Activated CD4-positive, alpha-beta T cell treated with anti-CD3 and anti-CD28 coated beads, Interleukin-2, amount 50 U/mL, for 16 hours (primary cell): ENCODE data around the gene ZNG1C.
"Not testable (repeated sequence)": the region's sequence is repeated elsewhere in the genome, so short reads cannot be mapped to it uniquely, and the experiment has no call there.

Experiments
- DNase-seq: peaks from one replicate; pipeline ENCODE4 v3.0.0-alpha.2; 2020

Gene ZNG1C

DNA sequence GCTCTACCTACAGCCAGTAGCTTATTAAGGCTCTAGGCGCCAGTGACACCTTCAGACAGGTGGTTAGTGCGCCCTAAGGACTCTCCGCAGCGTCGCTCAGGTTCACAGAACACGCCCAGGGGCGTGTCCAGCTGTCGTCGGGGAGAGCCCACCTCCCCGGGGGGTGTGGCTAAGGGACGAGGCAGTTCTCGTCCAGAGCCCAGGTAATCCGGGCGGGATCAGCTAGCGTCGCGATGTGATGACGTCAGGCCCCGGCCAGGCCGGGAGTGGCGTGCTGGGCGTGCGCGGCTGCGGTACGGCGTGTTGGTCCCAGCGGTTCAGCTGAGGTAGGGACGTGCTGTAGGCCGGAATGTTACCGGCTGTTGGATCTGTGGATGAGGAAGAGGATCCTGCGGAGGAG, at the start of gene ZNG1C:
Gene ZNG1C, plus strand, starts transcription at position 301 of the 400 bp plus-strand sequence. Its CDS starts 49 bp downstream, at position 350.
- not testable (repeated sequence) for DNase-seq

DNA sequence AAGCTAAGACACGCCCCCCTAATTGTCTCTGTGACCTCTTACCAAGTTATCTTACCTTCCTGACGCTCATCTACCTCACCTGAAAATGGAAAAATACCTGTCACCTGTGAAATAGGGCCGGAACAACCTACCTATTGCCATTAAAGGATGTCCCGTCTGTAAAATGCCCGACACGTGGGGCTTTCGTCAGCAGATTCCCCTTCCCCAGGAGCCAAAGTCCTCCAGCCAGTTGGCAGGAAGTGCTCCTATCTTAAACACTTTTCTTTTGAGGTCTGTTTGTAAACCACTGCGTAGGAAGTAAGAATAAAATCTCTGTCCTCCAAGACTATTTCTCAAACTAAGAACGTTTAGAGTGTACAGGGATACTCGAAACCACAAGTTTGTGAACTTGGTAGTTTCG, 654 bp downstream of the ZNG1C start:
- not testable (repeated sequence) for DNase-seq

DNA sequence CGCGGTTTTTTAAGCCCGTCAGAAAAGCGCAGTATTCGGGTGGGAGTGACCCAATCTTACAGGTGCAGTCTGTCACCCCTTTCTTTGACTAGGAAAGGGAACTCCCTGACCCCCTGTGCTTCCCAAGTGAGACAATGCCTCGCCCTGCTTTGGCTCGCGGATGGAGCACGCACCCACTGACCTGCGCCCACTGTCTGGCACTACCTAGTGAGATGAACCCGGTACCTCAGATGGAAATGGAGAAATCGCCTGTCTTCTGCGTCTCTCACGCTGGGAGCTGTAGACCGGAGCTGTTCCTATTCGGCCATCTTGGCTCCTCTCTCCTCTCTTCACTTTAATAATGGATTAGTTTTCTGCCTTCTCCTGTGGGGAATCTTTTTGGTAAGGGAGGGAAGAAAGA, 39.3 kb downstream of the ZNG1C start:
- DNase-seq: not testable (repeated sequence)

DNA sequence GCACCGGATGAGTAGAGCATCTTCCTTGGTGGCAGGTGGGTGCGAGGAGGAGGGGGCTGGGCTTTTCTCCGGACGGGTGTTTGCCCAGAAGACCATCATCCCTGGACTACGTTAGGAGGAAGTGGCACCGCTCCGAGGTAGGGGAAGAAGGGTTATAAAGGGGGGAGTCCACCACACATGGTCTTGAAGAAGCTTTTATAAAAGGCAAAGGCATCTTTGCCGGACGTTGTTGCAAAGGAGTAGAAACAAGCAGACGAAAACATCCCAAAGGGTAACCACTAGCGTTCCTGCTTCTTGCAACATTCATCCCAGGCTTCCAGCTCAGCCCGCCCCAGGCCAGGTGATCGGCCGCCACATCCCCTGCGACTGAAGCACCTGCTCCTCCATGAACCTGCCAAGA, 60.8 kb downstream of the ZNG1C start, which contains the start of gene FOXD4L3:
Gene FOXD4L3, plus strand, starts transcription at position 301 of the 400 bp plus-strand sequence. Its CDS starts 85 bp downstream, at position 386.
- DNase-seq: not testable (repeated sequence)

DNA sequence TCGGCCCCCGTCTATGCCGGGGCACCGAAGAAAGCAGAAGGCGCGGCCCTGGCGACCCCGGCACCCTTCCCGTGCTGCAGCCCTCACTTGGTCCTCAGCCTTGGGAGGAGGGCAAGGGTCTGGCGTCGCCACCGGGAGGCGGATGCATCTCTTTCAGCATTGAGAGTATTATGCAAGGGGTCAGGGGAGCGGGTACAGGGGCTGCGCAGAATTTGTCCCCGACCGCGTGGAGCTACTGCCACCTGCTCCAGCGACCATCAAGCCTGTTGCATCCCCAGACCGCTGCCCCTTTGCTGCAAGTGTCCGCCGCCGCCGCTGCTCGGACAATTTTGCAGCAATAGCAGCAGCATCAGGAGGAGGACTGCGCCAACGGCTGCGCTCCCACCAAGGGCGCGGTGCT, 62.0 kb downstream of the ZNG1C start:
- DNase-seq: not testable (repeated sequence)

DNA sequence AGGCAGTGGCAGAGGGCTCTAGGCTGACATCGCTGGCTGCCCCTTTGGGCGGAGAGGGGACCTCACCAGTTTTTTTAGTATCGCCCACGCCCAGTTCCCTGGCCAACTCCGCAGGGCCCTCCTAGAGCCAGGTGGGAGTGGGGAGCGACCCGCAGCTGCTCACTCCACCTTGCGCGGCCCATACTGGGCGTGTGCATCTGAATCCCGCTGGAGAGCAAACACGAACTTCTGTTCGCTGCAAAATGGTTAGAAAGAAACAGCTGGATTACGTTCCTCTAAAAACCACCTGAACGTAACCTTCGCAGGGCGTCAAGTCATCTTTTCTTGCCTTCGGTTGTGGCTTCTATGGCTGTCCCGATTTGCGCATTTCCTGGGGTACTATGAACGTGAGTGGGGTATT, 62.4 kb downstream of the ZNG1C start:
- not testable (repeated sequence) for DNase-seq

DNA sequence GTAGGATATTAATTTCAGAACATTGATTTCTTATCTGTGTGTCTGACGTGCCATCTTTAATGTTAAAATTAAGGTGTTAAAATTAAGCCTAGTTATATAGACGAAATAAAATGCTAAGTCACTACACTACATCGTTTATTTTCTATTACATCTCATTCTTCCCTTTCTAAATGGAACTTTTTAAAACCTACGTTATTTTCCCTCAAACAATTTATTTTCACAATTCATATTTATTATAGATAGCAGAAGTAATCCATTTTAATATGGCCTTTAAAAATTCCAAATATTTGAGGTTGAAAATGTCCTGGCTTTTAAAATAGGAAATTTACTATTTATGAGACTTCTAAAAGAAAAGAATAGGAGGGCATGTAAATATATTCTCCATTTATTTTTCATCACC, 63.0 kb downstream of the ZNG1C start:
- DNase-seq: not testable (repeated sequence)

DNA sequence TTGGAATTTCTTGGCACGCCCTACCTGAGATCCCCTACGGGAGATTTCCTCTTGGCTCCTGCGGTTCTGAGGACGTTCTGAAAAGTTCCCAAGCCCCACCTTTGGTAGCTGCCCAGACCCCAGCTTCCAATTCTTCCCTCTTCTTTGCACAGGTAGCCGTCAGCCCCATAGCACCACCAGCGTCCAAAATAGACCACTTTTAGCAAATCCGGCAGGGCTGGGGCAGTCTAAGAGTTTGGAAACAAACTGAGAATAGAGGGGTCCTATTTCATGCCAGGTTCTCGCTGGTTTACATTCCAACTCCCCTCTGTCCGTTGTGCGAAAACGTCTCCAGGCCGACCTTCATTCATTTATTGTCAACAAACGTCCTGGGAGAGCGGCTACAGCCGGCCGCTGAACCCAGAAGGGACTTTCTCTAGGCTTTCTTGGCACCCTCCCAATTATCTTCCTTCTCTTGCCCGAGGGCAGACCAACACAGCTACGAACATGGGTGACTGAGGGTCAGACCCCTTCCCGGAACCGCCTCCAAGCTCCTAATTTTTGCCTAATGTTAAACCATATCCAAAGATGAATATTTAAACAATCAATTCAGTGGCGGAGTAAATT, 64.0 kb downstream of the ZNG1C start:
- not testable (repeated sequence) for DNase-seq

DNA sequence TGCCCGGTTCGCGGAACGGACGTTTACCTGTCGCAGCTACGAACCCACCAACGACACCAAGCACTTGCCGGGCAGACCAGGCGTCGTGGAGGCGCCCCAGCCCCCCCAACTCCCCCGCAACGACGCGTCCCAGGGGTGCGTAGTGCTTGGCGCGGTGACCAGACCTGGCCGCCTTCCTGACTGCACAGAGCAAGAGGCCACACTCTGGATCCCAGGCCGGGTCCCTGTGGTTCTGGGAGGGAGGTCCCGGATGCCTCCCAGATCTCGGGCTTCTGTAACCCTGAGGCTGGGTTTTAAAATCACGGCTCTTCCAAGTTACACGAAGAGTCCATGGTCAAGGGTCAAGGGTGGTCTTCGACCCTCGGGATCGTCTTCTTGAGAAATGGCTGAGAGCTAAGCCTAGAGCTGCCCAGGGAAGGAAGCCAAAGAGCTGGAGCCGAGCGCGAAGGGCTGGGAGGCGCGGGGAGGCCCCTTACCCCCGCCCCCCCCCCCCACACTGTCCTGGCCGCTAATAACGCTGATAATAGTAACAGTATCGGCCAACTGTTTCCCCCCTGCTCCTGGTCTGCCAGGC, 64.7 kb downstream of the ZNG1C start:
- not testable (repeated sequence) for DNase-seq

DNA sequence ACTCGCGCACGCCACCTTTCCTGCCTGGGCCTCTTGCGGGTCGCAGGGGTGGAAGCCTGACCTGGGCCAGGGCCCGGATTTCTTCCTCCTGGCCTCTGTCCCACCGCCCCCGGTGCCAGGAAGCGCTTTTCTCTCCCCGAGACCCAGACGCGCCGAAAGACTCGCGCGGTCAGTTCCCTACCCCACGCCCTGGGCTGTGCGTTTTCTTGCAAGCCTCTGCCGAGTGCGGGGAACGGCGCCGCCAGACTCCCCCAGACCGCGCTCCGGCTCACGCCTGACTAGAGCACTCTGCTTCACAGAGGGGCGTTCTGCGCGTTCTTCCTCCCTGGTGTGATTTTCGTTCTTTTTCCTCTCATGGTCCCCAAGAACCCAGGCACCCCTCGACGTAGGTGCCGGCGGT, 65.3 kb downstream of the ZNG1C start:
- not testable (repeated sequence) for DNase-seq

DNA sequence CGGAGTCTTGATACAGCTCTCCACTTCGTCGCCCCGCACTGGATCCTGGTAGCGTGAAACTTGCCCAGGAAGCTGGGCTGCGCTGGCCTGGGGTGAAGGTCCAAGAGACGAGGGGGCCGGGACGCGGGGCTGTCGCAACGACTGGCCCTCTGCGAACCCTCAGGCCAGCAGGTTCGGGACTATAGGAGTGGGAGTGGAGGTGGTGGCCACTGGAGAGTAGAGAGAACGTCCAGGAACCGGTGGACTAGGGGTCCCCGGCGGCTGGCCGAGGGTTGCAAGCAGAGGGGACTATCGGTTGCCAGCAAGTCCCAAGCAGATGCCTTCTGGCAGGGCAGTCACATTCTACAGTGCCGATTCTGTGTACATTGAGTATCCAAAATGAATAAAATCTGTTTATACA, 65.9 kb downstream of the ZNG1C start:
- not testable (repeated sequence) for DNase-seq

DNA sequence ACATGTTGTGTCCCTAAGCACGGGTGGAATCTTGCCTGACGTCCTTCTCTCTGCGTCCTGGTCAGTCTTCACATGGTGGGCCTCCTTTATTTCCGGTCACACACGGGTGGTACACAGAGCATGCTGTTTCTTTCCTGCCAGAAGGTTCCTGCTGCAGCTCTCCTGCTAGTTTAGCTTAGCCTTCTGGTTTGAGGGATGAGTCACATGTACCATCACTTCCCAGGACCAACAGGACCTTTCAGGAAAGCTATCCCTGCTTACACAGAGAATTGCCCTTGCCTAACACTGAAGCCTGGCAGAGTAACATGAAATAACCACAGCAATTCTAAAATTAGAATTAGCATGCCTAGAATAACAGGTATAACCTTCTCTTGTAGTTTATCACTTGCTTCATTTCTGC, 69.4 kb downstream of the ZNG1C start:
- DNase-seq: not testable (repeated sequence)

DNA sequence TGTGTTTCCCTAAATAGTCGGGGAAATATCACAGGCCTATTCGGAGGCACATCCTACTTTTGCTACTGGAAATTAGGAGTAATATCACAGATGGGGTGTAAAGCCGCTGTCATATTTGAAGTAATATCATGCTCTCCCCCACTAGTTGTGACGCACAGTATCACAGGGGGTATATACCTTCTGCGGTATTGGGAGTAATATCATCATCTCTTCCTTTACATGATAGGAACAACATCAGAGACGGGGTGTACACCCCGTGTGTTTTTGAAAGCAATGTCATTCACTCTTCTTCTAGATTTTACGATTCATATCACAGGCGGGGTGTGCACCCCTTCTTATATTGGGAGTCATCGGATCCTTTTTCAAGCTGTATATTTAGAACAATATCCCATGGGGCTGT, 76.4 kb downstream of the ZNG1C start:
- DNase-seq: not testable (repeated sequence)

DNA sequence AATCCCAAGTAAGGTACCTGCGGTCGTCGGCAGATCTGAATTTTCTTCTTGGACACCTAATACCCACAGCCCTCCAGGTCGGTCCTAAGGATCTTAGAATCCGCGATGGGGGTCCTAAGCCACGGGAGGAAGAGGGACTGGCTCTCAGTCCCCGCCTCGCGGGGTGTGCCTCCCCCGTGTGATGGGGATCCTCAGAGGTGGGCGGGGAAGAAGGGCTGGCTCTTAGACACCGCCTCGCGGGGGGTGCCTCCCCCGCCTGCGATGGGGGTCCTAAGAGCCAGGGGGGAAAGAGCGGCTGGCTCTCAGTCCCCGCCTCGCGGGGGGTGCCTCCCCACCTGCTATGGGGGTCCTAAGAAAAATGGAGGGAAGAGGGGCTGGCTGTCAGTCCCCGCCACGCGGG, 82.0 kb downstream of the ZNG1C start:
- DNase-seq: not testable (repeated sequence)

DNA sequence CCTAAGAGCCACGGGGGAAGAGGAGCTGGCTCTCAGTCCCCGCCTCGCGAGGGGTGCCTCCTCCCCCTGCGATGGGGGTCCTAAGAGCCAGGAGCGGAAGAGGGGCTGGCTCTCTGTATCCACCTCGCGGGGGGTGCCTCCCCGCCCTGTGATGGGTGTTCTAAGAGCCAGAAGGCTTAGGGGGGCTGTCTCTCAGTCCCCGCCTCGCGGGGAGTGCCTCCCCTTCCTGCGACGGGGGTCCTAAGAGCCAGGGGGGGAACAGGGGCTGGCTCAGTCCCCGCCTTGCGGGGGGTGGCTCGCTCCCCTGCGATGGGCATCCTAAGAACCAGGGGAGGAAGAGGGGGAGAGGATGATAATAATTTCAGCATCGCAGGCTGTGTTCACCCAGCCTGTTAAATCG, 82.7 kb downstream of the ZNG1C start:
- DNase-seq: not testable (repeated sequence)

DNA sequence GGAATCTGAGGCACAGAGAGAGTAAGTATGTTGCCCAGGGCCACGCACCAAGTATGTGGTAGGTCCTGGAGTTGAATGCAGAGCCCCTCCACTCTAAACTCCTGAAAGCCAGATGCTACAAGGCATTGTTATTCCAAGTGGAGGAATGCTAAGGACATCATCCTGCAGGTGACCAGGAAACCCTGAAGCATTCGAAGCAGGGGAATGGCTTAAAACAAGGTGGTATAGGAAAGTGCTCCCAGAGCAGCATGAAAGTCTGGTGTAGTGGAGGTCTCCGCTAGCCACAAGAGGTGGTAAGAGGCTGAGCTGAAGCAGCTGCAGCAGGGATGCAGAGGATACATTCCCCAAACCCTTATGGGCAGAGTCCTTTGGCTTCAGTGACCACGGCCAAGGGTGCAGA, 87.3 kb downstream of the ZNG1C start:
- DNase-seq: not testable (repeated sequence)

DNA sequence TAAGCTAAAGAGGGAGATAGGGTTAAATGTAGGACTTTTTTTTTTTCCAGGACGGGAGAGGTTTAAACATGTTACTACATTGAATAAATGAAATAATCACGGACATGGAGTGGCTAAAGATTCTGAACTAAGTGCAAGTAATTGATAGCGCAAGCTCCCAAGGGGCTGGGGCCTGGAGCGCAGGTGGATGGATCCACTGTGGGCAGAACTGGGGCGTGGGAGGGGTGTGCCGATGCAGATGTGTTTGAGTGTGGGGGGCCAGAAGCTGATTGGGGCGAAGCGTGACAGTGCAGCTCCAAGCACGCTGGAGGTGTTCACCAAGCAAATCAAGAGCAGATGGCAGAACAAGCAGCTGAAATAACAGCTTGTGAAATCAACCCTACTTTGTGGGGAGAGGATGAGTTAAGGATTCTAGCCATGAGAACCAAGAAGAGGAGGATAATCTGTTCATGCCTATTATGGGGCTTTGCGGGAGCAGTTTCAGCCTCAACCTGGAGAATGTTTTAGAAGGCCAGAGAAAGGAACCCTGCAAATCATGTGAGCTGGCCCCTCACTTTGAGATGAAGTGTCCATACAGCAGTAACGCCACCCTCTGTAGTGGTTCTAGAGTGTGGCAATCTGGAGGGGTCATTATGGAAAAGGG, 88.9 kb downstream of the ZNG1C start:
- DNase-seq: not testable (repeated sequence)

DNA sequence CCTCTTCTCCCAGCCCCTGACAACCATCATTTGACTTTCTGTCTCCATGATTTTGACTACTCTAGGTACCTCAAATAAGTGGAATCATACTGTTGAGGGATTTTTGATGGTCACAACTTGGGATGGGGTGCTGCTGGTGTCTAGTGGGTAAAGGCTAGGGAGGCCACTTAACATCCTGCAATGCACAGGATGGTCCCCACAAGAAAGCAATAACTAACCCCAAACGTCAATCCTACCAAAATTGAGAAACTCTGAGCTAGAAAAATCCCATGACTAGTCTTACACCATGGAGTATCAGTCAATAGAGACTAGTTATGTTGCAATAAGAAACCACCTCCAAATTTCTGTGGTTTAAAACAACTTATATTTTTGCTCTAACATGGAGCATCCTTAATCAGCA, 90.3 kb downstream of the ZNG1C start:
- DNase-seq: not testable (repeated sequence)

DNA sequence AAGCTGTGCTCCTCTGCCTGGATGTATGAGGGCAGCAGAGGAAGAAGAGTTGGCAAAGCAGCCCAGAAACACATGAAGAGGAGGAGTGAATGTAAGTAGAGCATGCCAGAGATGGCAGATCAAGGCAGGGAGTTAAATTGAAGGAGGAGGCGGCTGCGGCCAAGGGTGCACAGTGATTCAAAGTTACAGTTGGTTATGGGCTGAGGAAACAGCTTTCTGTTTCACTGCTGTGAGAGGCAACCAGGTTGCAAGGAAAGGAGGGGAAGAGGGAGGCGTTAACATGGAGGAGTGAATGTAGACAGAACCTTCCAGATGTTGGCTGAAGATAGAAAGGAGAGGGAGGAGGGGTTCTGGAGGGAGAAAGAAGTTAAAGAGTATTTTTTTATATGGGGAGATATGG, 94.2 kb downstream of the ZNG1C start:
- DNase-seq: not testable (repeated sequence)

DNA sequence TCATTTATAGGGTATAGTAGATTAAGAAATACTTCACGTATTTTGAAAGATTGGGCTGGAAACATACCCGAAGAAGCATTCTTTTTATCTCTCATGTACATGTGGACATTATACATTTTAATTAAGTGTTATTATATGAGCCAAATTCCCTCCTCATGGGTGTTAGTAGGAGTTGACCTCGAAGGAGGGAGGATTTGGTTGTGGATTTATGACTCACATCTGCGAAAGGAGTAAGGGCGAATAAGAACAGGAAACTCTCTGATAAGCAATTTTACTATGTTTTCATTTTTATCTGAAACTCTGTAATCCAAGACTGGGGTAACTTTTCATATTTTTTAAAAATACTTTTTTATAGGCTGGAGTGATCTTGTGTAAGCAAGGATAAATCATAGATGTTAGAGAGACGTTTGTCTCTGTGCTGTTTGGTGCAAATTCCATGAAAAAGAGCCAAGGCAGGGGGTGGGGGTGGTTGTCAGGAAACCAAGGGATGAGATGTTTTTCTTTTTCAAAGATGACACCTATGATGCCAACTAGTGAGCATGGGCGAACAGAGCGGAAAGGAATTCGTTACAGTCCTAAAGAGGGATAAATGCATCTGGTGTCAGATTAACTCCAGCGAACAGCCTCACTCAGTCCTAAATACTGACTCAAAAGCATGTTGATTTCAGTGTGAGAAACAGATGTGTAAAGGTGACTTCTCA, 95.0 kb downstream of the ZNG1C start:
- not testable (repeated sequence) for DNase-seq

DNA sequence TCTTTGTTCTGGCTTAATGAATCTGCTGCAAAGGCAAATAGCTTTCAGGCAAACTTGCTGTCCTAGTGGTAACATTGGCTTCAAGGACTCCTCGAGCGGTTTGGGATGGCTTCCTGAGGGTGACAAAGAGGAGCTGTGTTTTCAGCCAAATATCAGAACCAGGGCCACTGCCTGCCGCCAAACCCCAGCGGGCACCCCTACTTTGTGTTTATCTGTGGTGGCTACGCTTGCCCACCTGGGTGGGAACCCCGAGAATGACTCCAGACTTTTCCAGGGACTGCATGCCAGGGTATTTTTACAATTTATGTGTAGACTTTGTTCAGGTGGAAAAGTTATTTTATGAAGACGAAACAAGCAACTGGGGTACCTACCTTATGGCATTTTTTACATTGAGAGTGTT, 96.2 kb downstream of the ZNG1C start:
- DNase-seq: not testable (repeated sequence)

DNA sequence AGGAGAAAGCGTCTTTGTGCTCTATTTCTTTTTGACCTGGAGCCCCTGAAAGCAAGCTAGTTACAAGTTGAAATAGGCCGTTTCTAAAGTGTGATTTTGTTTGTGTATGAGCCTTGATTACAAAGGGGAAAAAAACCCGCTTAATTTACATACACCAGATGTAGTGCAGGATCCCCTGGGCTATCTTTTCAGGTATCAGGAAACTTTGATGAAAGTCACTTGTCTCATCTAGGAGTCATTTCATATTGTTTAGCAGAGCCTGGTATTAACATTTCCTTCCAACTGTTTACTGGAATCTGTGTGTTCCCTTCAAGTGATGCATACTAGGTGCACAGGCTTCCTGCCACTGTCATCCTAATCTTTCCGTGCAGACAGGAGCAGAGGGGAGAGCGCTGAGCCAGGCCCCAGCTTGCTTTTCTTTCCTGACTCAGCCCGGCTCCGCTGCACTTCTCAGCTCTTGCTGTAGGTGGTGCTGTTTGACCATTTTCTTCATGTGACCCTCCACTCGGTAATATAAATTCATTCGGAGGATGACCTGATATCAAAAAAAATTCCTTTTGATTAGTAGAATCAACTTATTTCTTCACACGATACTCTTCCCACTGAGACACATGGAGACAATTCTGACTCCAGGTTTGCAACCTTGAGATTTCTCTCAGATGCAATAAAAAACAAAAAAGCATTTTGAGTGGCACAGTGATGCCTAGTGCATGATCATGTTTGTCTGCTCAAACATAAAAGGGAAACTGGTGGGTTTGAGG, 100.7 kb downstream of the ZNG1C start:
- DNase-seq: not testable (repeated sequence)

DNA sequence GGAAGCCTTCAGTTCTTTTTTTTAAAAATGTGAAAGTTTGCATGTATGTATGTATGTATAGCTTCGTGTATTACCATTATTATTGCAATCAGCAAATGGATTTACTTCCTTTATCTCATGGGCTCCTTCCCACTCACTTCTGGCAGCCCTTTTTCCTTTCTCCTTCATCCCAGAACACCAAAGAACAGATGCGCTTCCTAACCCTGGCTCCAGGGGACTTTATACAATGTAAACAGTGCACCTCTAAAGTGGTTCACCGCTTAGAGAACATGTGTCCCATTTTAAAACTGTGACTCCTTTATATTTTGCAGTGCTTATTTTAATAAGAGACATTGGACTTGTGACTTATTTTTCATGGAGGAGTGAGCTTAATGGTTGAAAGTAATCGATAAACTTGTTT, 101.5 kb downstream of the ZNG1C start:
- not testable (repeated sequence) for DNase-seq
